ENCODE data around the gene KLC3.

KLC3 gene

DNA sequence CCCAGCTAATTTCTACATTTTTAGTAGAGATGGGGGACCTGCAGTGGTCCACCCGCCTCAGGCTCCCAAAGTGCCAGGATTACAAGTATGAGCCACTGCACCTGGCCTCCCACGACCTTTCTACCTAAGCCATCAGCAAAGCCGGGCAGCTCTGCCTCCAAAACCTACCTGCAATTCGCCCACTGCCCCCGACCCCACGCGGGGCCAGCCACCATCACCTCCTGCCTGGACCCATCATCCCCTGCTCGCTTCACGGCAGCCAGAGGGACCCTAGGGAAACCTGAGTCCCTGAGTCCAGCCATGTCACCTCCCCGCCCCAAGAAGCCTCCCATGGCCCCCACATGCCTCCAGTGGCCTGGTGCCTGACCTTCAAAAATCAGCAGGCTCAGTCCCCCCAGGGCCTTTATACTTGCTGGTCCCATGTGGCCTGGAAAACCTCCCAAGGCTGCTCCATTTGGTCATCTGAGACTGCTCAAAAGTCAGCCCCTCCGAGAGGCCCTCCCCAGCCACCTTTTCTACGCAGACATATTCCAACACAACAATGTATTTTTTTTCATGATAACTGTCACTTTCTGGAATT lies 17.8 kb downstream of the KLC3 start:
- TF ChIP-seq ISL1 (CRISPR knock-in tag; IDR thresholded peaks at IDR 0.05) (no peak), PPARA (CRISPR knock-in tag; IDR thresholded peaks at IDR 0.05; ENCODE audit: borderline replicate concordance) (no peak), BACH2 (CRISPR knock-in tag; IDR thresholded peaks at IDR 0.05; ENCODE audit: borderline replicate concordance) (no peak), ESRRG (CRISPR knock-in tag; IDR thresholded peaks at IDR 0.05) (no peak)
- ATAC-seq = no peak

DNA sequence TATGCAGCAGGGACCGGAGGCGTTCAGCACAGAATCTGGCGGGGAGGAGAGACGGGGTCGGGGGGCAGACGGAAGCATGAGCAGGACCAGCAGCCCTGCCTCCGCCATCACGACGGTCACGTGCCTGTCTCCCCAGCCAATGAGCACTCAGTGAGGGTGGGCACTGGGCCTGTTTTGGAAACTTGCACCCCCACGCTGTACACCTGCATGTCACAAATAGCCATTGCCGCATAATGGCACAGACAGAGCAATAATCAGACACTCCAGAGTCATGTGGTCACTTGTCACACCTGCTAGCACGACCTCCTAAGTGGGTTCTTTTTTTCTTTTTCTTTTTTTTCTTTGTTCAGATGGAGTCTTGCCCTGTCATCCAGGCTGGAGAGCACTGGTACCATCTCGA lies 21.1 kb downstream of the KLC3 start:
- ATAC-seq = no peak
- no peak for TF ChIP-seq ZNF565 (CRISPR knock-in tag; conservative IDR thresholded peaks at IDR 0.05; ENCODE audit: low read depth)
- TF ChIP-seq GLIS3 (CRISPR knock-in tag; IDR thresholded peaks at IDR 0.05) = no peak
- TF ChIP-seq TOX (CRISPR knock-in tag; IDR thresholded peaks at IDR 0.05; ENCODE audit: borderline replicate concordance) = no peak
- TF ChIP-seq CREB5 (CRISPR knock-in tag; IDR thresholded peaks at IDR 0.05; ENCODE audit: low read depth) = no peak
- no peak for TF ChIP-seq CSDC2 (CRISPR knock-in tag; IDR thresholded peaks at IDR 0.05)
- no peak for TF ChIP-seq TCF4 (CRISPR knock-in tag; IDR thresholded peaks at IDR 0.05; ENCODE audit: borderline replicate concordance)
- TF ChIP-seq ZC3H10 (CRISPR knock-in tag; IDR thresholded peaks at IDR 0.05) = no peak

DNA sequence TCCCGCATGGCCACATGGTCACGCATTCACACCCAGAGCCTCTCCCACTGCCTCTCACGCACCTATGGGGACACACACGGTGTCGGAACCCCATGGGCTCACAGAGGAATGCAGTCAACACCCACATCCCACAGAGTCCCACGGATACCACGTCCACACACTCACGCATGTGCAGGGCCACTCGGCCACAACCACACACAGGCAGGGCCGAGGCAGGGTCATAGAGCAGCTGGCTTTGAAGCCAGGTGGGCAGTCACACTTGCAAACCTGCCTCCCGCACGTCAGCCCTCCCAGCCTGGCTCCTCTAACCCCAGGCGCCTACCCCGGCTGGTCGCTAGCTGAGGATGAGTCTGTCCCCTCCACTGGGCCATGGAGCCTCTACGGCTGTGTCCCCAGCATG lies 21.7 kb downstream of the KLC3 start:
- no peak for ATAC-seq
- TF ChIP-seq ZC3H10 (CRISPR knock-in tag; IDR thresholded peaks at IDR 0.05) = no peak
- TF ChIP-seq CREB5 (CRISPR knock-in tag; IDR thresholded peaks at IDR 0.05; ENCODE audit: low read depth) = no peak
- TF ChIP-seq RARB (CRISPR knock-in tag; IDR thresholded peaks at IDR 0.05) = no peak
- no peak for TF ChIP-seq ZNF8 (CRISPR knock-in tag; IDR thresholded peaks at IDR 0.05)
- no peak for TF ChIP-seq ZFP3 (CRISPR knock-in tag; IDR thresholded peaks at IDR 0.05)
- TF ChIP-seq SNAI2 (CRISPR knock-in tag; IDR thresholded peaks at IDR 0.05) = no peak
- no peak for TF ChIP-seq ISL1 (CRISPR knock-in tag; IDR thresholded peaks at IDR 0.05)

DNA sequence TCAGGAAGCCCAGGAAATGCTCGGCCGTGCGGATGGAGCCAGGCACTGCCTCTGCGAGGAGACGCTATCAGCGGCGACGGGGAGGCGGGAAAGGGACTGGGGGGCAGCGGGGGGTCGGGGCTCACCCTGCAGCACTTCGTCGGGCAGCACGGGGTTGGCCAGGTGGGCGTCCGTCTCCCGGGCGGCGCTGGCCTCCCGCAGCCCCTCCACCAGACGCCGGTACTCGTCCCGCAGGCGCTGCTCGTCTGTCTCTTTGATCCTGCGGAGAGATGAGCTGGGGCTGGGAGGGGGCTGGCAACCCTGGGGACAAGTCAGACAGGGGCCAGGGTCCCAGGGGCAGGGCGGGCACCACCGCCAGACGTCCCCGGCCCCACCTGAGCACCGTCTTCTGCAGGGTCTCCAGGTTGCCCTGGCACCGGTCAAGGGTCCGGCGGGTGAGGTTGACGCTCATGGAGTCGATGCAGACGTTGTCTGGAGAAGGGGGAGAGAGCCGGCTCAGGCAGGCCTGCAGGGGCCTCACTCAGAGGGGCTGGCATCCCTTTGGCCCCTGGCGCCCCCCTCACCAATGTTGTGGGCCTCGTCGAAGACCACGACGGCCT lies 23.4 kb downstream of the KLC3 start:
- no peak for ATAC-seq
- TF ChIP-seq SNAI2 (CRISPR knock-in tag; IDR thresholded peaks at IDR 0.05) (no peak), ZNF565 (CRISPR knock-in tag; conservative IDR thresholded peaks at IDR 0.05; ENCODE audit: low read depth) (no peak), TOX (CRISPR knock-in tag; IDR thresholded peaks at IDR 0.05; ENCODE audit: borderline replicate concordance) (no peak), CREB5 (CRISPR knock-in tag; IDR thresholded peaks at IDR 0.05; ENCODE audit: low read depth) (no peak), ZNF8 (CRISPR knock-in tag; IDR thresholded peaks at IDR 0.05) (no peak), BACH2 (CRISPR knock-in tag; IDR thresholded peaks at IDR 0.05; ENCODE audit: borderline replicate concordance) (no peak), POU6F1 (CRISPR knock-in tag; IDR thresholded peaks at IDR 0.05; ENCODE audit: borderline replicate concordance, low read depth) (no peak), OSR1 (CRISPR knock-in tag; IDR thresholded peaks at IDR 0.05) (no peak), GLIS3 (CRISPR knock-in tag; IDR thresholded peaks at IDR 0.05) (no peak), ZNF70 (CRISPR knock-in tag; IDR thresholded peaks at IDR 0.05) (no peak), PATZ1 (CRISPR knock-in tag; IDR thresholded peaks at IDR 0.05; ENCODE audit: borderline replicate concordance) (no peak), ESRRG (CRISPR knock-in tag; IDR thresholded peaks at IDR 0.05) (no peak)
- TF ChIP-seq, protein P1, sequence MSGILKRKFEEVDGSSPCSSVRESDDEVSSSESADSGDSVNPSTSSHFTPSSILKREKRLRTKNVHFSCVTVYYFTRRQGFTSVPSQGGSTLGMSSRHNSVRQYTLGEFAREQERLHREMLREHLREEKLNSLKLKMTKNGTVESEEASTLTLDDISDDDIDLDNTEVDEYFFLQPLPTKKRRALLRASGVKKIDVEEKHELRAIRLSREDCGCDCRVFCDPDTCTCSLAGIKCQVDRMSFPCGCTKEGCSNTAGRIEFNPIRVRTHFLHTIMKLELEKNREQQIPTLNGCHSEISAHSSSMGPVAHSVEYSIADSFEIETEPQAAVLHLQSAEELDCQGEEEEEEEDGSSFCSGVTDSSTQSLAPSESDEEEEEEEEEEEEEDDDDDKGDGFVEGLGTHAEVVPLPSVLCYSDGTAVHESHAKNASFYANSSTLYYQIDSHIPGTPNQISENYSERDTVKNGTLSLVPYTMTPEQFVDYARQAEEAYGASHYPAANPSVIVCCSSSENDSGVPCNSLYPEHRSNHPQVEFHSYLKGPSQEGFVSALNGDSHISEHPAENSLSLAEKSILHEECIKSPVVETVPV (CRISPR knock-in tag; IDR thresholded peaks at IDR 0.05) = no peak

All from SK-N-SH treated with all-trans-retinoic acid at 6 μM for 48 hours (cell line).